ENCODE measurements around the gene CTTNBP2. TPM values are rescaled to one million over a fixed set of nuclear protein-coding genes. Genes with fewer than 3 reads are reported as not detected.

The CTTNBP2 gene
- total and polyA plus RNA-seq, 2 of the 13 experiments (the other 11 are each of a cell fraction or from before 2014, with no cell fraction given): not detected

DNA sequence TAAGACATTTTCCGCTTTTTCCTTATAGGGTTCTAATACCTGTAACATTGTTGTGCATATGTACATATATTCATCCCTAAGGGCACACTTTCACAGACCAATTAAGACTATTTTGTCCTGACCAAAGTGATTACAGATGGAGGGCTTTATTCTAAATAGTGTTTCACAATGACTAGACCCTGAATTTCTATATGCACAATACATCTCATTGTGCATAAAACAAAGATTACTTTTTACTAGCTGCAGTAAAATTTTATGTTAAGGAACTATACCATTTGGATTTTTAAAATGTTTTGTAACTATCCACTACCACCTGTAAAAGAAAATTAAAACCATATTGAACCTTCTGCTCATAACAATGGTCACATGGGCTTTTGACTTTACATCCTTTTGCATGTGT lies 87.8 kb downstream of the CTTNBP2 start:
- intact Hi-C loops (cut with micrococcal nuclease; ENCODE audit: unreplicated experiment): no loop called here
- Histone ChIP-seq H3K36me3 (replicated peaks in 1 of 2; ENCODE audit: control insufficient read depth in 1 of 2, insufficient read depth in 2 of 2, low read length in 2 of 2) (no peaks in the 10 kb centered on the region), H2AFZ (ENCODE audit: low read length) (no peak overlapping the region), H3K4me2 (ENCODE audit: low read depth, low read length) (no peak overlapping the region), H3K9ac (ENCODE audit: insufficient read depth, low read depth, low read length) (no peak overlapping the region), H3K27ac (ENCODE audit: extremely low read length, insufficient read depth, low read length) (no peak overlapping the region), H3K9me3 (ENCODE audit: low read length) (no peaks in the 10 kb centered on the region), H3K27me3 (ENCODE audit: control insufficient read depth in 1 of 2, insufficient read depth in 2 of 2, low read length in 2 of 2) (no peaks in the 10 kb centered on the region), H4K20me1 (ENCODE audit: insufficient read depth, low read length) (no peaks in the 10 kb centered on the region), H3K4me1 (ENCODE audit: insufficient read depth, low read length) (no peaks in the 10 kb centered on the region), H3K79me2 (ENCODE audit: insufficient read depth, low read length) (no peaks in the 10 kb centered on the region), H3K4me3 (replicated peaks in 1 of 3; ENCODE audit: insufficient read depth in 1 of 3, low read depth in 2 of 3, low read length in 3 of 3) (no peak overlapping the region)
- BruUV-seq (replicated peaks): no TSS peak
- TF ChIP-seq ZNF776 (CRISPR knock-in tag; IDR thresholded peaks at IDR 0.05): no peak
- TF ChIP-seq HNRNPK (IDR thresholded peaks at IDR 0.05; ENCODE audit: low read depth, low read length, poor library complexity, severe bottlenecking): no peak
- TF ChIP-seq, protein P1, sequence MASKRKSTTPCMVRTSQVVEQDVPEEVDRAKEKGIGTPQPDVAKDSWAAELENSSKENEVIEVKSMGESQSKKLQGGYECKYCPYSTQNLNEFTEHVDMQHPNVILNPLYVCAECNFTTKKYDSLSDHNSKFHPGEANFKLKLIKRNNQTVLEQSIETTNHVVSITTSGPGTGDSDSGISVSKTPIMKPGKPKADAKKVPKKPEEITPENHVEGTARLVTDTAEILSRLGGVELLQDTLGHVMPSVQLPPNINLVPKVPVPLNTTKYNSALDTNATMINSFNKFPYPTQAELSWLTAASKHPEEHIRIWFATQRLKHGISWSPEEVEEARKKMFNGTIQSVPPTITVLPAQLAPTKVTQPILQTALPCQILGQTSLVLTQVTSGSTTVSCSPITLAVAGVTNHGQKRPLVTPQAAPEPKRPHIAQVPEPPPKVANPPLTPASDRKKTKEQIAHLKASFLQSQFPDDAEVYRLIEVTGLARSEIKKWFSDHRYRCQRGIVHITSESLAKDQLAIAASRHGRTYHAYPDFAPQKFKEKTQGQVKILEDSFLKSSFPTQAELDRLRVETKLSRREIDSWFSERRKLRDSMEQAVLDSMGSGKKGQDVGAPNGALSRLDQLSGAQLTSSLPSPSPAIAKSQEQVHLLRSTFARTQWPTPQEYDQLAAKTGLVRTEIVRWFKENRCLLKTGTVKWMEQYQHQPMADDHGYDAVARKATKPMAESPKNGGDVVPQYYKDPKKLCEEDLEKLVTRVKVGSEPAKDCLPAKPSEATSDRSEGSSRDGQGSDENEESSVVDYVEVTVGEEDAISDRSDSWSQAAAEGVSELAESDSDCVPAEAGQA (IDR thresholded peaks at IDR 0.05; ENCODE audit: low read depth): no peak
- TF ChIP-seq, protein P1 (CRISPR knock-in tag; IDR thresholded peaks at IDR 0.05; ENCODE audit: borderline replicate concordance): no peak
- no peak for TF ChIP-seq ZNF720 (CRISPR knock-in tag; IDR thresholded peaks at IDR 0.05)
- TF ChIP-seq, protein P2, sequence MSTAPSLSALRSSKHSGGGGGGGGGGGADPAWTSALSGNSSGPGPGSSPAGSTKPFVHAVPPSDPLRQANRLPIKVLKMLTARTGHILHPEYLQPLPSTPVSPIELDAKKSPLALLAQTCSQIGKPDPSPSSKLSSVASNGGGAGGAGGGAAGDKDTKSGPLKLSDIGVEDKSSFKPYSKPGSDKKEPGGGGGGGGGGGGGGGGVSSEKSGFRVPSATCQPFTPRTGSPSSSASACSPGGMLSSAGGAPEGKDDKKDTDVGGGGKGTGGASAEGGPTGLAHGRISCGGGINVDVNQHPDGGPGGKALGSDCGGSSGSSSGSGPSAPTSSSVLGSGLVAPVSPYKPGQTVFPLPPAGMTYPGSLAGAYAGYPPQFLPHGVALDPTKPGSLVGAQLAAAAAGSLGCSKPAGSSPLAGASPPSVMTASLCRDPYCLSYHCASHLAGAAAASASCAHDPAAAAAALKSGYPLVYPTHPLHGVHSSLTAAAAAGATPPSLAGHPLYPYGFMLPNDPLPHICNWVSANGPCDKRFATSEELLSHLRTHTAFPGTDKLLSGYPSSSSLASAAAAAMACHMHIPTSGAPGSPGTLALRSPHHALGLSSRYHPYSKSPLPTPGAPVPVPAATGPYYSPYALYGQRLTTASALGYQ (CRISPR knock-in tag; IDR thresholded peaks at IDR 0.05): no peak
- TF ChIP-seq, protein P3, sequence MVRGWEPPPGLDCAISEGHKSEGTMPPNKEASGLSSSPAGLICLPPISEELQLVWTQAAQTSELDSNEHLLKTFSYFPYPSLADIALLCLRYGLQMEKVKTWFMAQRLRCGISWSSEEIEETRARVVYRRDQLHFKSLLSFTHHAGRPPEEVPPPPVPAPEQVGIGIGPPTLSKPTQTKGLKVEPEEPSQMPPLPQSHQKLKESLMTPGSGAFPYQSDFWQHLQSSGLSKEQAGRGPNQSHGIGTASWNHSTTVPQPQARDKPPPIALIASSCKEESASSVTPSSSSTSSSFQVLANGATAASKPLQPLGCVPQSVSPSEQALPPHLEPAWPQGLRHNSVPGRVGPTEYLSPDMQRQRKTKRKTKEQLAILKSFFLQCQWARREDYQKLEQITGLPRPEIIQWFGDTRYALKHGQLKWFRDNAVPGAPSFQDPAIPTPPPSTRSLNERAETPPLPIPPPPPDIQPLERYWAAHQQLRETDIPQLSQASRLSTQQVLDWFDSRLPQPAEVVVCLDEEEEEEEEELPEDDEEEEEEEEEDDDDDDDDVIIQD (CRISPR knock-in tag; IDR thresholded peaks at IDR 0.05; ENCODE audit: low read depth): no peak
- no peak for TF ChIP-seq ZNF441 (CRISPR knock-in tag; IDR thresholded peaks at IDR 0.05; ENCODE audit: borderline replicate concordance)
- TF ChIP-seq JDP2 (CRISPR knock-in tag; IDR thresholded peaks at IDR 0.05; ENCODE audit: borderline replicate concordance): no peak
- TF ChIP-seq ETV5 (CRISPR knock-in tag; IDR thresholded peaks at IDR 0.05; ENCODE audit: borderline replicate concordance): no peak
- no peak for TF ChIP-seq KDM2A (CRISPR knock-in tag; IDR thresholded peaks at IDR 0.05; ENCODE audit: borderline replicate concordance, low read depth)
- TF ChIP-seq MEF2D (CRISPR knock-in tag; IDR thresholded peaks at IDR 0.05): no peak
- no peak for TF ChIP-seq HES4 (CRISPR knock-in tag; IDR thresholded peaks at IDR 0.05; ENCODE audit: borderline replicate concordance)
- TF ChIP-seq ZNF337 (CRISPR knock-in tag; IDR thresholded peaks at IDR 0.05; ENCODE audit: borderline replicate concordance, low read depth): no peak
- TF ChIP-seq FOXM1 (CRISPR knock-in tag; IDR thresholded peaks at IDR 0.05): no peak
- TF ChIP-seq HNF4A (CRISPR knock-in tag; IDR thresholded peaks at IDR 0.05): no peak
- FAIRE-seq (no peak), ATAC-seq (no peak), DNase-seq (ENCODE audit: low spot score) (no peak)
- ChIA-PET CTCF (ENCODE audit: low intra/inter-chr PET ratio, low total read pairs) (no interaction called here), POLR2A (no interaction called here)
- 15% methylated on average over 1 of the region's 1 CpG for WGBS (ENCODE audit: low lambda C conversion rate)
- in situ Hi-C loops (cut with HindIII; ENCODE audit: extremely low pct_ligation_motif_present, low pct_unique_long_range_greater_than_20kb): no loop called here

Measured in HepG2 (cell line).